GM23248 (cell line): ENCODE measurements around the gene KATNIP.

Experiments
- EZH2 ChIP-seq: fragments of 200-600 bp; sonication (generic); IDR thresholded peaks from 2 replicates; pipeline ENCODE4 v1.6.1; 2018; ENCODE audit warnings: antibody characterized with exemption, mild to moderate bottlenecking; ENCODE audit not compliant: insufficient read depth, poor library complexity, severe bottlenecking
- EZH2phosphoT487 ChIP-seq: fragments of 200-600 bp; sonication (generic); IDR thresholded peaks from 2 replicates; pipeline ENCODE4 v1.6.1; 2018; ENCODE audit warnings: antibody characterized with exemption, moderate library complexity, mild to moderate bottlenecking, low read depth; ENCODE audit not compliant: insufficient read depth

- TF ChIP-seq EZH2 (no peak), EZH2phosphoT487 (no peak)
Measured at GRCh38 chr16:27508476-27508875, 41.5 kb upstream of the KATNIP start.
